Measurements from ENCODE around the gene RUFY3. TPM values are rescaled to one million over a fixed set of nuclear protein-coding genes. Genes with fewer than 3 reads are reported as not detected.

Gene RUFY3
- total RNA-seq: 18.5 and 19.1 TPM in 2 replicates

GRCh38 chr4:70721747-70722146 lies at the start of gene RUFY3:
Gene RUFY3 (plus strand): TSS chr4:70721964. CDS start chr4:70722574, 610 bp downstream.

GRCh38 chr4:70687821-70688794 lies 33.7 kb upstream of the RUFY3 start, which contains the start of gene UTP3:
Gene UTP3 (plus strand): TSS chr4:70688532. CDS start chr4:70688678, 146 bp downstream.

GRCh38 chr4:70839589-70840093 lies 117.9 kb downstream of the RUFY3 start, which contains the start of gene GRSF1:
Gene GRSF1 (minus strand): TSS chr4:70839890. CDS start chr4:70839827, 63 bp downstream.

Other genes with a start within 250 kb of the RUFY3 start
- not detected in 2 replicates for gene MUC7, start 249.8 kb upstream of the RUFY3 start, total RNA-seq
- gene AMTN, start 203.4 kb upstream of the RUFY3 start, total RNA-seq: not detected in 2 replicates
- gene AMBN, start 129.7 kb upstream of the RUFY3 start, total RNA-seq: not detected in 2 replicates
- gene ENAM, start 93.2 kb upstream of the RUFY3 start, total RNA-seq: not detected in 2 replicates
- gene JCHAIN, start 55.5 kb upstream of the RUFY3 start, total RNA-seq: not detected in 2 replicates
- gene UTP3, start 33.4 kb upstream of the RUFY3 start, total RNA-seq: 18.8 and 19.9 TPM in 2 replicates
- gene GRSF1, start 117.9 kb downstream of the RUFY3 start, total RNA-seq: 66.6 and 69.0 TPM in 2 replicates
- 8.2 and 10.3 TPM in 2 replicates for gene MOB1B, start 180.4 kb downstream of the RUFY3 start, total RNA-seq

All from mammary microvascular endothelial cell (primary cell).